ENCODE results near the gene TFEB.

DNA sequence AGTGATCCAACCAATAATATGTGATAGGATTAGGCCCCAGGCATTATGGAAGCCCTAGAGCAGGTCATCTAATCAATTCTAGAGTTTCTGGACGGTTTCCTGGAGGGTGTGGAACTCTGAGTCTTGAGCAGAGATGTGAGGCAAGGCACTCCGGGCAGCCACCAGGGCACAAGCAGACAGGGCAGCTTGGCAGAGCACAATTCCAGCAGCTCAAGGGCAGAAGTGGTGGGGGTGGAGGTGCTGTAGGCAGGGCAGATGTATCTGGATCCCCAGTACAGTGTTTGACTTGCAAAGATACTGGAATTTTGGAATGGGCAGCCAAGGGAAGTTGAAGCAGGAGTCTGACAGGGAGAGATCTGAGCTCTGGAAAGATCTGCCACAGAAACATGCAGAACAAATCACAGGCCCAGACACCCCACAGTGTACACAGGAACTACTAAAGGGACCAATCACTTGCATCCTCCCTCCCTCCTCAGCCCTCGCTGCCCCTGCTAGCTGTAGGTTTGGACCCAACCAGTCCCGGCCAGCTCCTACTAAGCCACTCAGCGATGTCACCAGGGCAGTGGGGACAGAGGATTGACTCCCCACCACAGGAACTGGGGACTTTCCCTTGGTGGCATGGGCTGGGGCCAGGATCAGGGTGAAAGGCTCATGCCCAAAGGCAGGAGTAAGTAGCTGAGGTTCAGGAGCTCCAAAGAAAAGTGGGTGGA is 47.0 kb downstream of the TFEB start:
- TF ChIP-seq, protein P1, sequence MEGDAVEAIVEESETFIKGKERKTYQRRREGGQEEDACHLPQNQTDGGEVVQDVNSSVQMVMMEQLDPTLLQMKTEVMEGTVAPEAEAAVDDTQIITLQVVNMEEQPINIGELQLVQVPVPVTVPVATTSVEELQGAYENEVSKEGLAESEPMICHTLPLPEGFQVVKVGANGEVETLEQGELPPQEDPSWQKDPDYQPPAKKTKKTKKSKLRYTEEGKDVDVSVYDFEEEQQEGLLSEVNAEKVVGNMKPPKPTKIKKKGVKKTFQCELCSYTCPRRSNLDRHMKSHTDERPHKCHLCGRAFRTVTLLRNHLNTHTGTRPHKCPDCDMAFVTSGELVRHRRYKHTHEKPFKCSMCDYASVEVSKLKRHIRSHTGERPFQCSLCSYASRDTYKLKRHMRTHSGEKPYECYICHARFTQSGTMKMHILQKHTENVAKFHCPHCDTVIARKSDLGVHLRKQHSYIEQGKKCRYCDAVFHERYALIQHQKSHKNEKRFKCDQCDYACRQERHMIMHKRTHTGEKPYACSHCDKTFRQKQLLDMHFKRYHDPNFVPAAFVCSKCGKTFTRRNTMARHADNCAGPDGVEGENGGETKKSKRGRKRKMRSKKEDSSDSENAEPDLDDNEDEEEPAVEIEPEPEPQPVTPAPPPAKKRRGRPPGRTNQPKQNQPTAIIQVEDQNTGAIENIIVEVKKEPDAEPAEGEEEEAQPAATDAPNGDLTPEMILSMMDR (IDR thresholded peaks at IDR 0.05; ENCODE audit: low read depth, low read length, missing input control): no peak
- TF ChIP-seq, protein P2, sequence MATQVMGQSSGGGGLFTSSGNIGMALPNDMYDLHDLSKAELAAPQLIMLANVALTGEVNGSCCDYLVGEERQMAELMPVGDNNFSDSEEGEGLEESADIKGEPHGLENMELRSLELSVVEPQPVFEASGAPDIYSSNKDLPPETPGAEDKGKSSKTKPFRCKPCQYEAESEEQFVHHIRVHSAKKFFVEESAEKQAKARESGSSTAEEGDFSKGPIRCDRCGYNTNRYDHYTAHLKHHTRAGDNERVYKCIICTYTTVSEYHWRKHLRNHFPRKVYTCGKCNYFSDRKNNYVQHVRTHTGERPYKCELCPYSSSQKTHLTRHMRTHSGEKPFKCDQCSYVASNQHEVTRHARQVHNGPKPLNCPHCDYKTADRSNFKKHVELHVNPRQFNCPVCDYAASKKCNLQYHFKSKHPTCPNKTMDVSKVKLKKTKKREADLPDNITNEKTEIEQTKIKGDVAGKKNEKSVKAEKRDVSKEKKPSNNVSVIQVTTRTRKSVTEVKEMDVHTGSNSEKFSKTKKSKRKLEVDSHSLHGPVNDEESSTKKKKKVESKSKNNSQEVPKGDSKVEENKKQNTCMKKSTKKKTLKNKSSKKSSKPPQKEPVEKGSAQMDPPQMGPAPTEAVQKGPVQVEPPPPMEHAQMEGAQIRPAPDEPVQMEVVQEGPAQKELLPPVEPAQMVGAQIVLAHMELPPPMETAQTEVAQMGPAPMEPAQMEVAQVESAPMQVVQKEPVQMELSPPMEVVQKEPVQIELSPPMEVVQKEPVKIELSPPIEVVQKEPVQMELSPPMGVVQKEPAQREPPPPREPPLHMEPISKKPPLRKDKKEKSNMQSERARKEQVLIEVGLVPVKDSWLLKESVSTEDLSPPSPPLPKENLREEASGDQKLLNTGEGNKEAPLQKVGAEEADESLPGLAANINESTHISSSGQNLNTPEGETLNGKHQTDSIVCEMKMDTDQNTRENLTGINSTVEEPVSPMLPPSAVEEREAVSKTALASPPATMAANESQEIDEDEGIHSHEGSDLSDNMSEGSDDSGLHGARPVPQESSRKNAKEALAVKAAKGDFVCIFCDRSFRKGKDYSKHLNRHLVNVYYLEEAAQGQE (IDR thresholded peaks at IDR 0.05): no peak
- no peak for TF ChIP-seq GABPA (IDR thresholded peaks at IDR 0.05 in 1 of 2, conservative IDR thresholded peaks at IDR 0.05 in 1 of 2)
- TF ChIP-seq, protein P3, sequence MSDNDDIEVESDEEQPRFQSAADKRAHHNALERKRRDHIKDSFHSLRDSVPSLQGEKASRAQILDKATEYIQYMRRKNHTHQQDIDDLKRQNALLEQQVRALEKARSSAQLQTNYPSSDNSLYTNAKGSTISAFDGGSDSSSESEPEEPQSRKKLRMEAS (IDR thresholded peaks at IDR 0.05): no peak
- no peak for TF ChIP-seq TAF1 (conservative IDR thresholded peaks at IDR 0.05)
- no peak for TF ChIP-seq RAD21 (IDR thresholded peaks at IDR 0.05)
- no peak for TF ChIP-seq JUND (IDR thresholded peaks at IDR 0.05)
- TF ChIP-seq RXRA (IDR thresholded peaks at IDR 0.05): no peak
- no peak for TF ChIP-seq EGR1 (IDR thresholded peaks at IDR 0.05; ENCODE audit: low read depth in 2 of 2)
- TF ChIP-seq, protein P4, sequence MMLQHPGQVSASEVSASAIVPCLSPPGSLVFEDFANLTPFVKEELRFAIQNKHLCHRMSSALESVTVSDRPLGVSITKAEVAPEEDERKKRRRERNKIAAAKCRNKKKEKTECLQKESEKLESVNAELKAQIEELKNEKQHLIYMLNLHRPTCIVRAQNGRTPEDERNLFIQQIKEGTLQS (IDR thresholded peaks at IDR 0.05): no peak
- no peak for TF ChIP-seq SP1 (IDR thresholded peaks at IDR 0.05)

Data from liver (tissue), 3 donors.